ENCODE data around the gene QRFP. TPM values are rescaled to one million over a fixed set of nuclear protein-coding genes. Genes with fewer than 3 reads are reported as not detected.

Gene QRFP
- total and polyA plus RNA-seq, 2 donors (not counting 1 experiment from before 2014, with no cell fraction given): not detected

DNA sequence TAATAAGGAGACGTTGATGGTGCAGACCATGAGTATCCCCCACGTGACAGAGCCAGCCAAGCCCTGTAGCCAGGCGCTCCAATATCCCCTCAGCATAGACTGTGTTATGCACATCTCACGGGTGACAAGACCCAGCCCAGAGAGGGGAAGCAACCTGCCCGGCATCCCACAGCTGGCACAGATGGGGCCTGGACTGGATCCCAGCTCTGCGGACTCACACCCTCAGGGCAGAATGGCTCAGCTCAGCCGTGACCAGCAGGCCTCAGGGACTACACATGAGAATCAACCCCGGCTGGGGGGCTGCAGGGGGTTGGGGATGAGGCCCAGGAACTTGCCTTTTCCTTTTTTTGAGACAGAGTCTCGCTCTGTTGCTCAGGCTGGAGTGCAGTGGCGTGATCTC, 30.7 kb upstream of the QRFP start:
- Histone ChIP-seq H3K27me3 (ENCODE audit: control insufficient read depth, insufficient read depth, low read length) (no peaks in the 10 kb centered on the region), H3K9ac (ENCODE audit: insufficient read depth, low read length) (no peak overlapping the region), H3K36me3 (ENCODE audit: control insufficient read depth, insufficient read depth, low read length) (peaks cover 3% of the 10 kb centered on the region), H3K4me1 (ENCODE audit: control insufficient read depth, extremely low read depth, insufficient read depth, low read length) (peaks cover 23% of the 10 kb centered on the region), H3K4me3 (replicated peaks in 1 of 4; ENCODE audit: control extremely low read depth in 1 of 4, insufficient read depth in 1 of 4, low read depth in 3 of 4, low read length in 4 of 4) (no peak overlapping the region), H3K9me3 (ENCODE audit: control insufficient read depth, insufficient read depth, low read depth, low read length) (no peaks in the 10 kb centered on the region), H3K79me2 (ENCODE audit: control insufficient read depth, insufficient read depth, low read length) (no peaks in the 10 kb centered on the region), H2AFZ (ENCODE audit: low read length) (no peak overlapping the region), H4K20me1 (ENCODE audit: control insufficient read depth, extremely low read depth, insufficient read depth, low read length) (no peaks in the 10 kb centered on the region), H3K4me2 (ENCODE audit: extremely low read depth, insufficient read depth, low read length) (no peak overlapping the region), H3K27ac (ENCODE audit: insufficient read depth, low read length) (no peak overlapping the region)
- DNase-seq (ENCODE audit: low read depth in 2 of 2): peak in 1 of 2 donors; percentile 23
- TF ChIP-seq CTCF (conservative IDR thresholded peaks at IDR 0.05 in 1 of 2, IDR thresholded peaks at IDR 0.05 in 1 of 2; ENCODE audit: low read depth in 1 of 2, low read length in 2 of 2): no peak
- TF ChIP-seq EZH2 (IDR thresholded peaks at IDR 0.05; ENCODE audit: low read length, missing control alignments): no peak

DNA sequence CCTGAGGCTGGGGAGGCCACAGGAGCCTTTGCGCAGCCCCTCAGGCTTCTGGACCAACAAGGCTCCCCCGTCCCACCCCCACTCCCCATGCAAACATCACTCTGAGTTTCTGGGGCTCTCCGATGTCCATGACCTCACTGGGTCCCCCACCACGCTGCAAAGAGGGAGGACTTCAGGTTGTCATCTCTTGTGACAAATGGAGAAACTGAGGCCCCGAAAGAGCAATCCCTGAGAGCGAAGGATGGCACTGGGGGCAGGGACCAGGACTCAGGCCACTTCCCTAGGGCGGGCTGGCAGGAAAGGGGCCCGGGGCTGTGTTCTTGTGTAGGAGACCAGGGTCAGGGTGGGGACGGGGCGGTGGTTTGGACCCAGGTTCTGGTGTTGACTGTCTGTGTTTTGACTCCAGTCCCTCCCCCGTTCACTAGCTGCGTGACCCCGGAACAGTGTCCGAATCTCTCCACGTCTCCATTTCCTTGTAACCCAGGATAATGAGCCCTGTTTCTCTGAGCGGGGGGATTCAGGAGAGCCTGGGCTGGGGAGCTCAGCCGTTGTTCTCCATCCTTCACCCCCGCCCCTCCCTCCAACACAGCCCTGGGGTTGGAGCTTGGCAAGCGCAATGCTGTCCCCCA, 28.6 kb upstream of the QRFP start:
- Histone ChIP-seq H3K79me2 (ENCODE audit: control insufficient read depth, insufficient read depth, low read length) (no peaks in the 10 kb centered on the region), H3K4me1 (ENCODE audit: control insufficient read depth, extremely low read depth, insufficient read depth, low read length) (peaks cover 12% of the 10 kb centered on the region), H3K9me3 (ENCODE audit: control insufficient read depth, insufficient read depth, low read depth, low read length) (no peaks in the 10 kb centered on the region), H3K36me3 (ENCODE audit: control insufficient read depth, insufficient read depth, low read length) (peaks cover 3% of the 10 kb centered on the region), H3K4me3 (replicated peaks in 1 of 4; ENCODE audit: control extremely low read depth in 1 of 4, insufficient read depth in 1 of 4, low read depth in 3 of 4, low read length in 4 of 4) (no peak overlapping the region), H3K9ac (ENCODE audit: insufficient read depth, low read length) (no peak overlapping the region), H2AFZ (ENCODE audit: low read length) (no peak overlapping the region), H3K27ac (ENCODE audit: insufficient read depth, low read length) (no peak overlapping the region), H3K4me2 (ENCODE audit: extremely low read depth, insufficient read depth, low read length) (no peak overlapping the region), H4K20me1 (ENCODE audit: control insufficient read depth, extremely low read depth, insufficient read depth, low read length) (no peaks in the 10 kb centered on the region), H3K27me3 (ENCODE audit: control insufficient read depth, insufficient read depth, low read length) (no peaks in the 10 kb centered on the region)
- no peak for TF ChIP-seq CTCF (conservative IDR thresholded peaks at IDR 0.05 in 1 of 2, IDR thresholded peaks at IDR 0.05 in 1 of 2; ENCODE audit: low read depth in 1 of 2, low read length in 2 of 2)
- TF ChIP-seq EZH2 (IDR thresholded peaks at IDR 0.05; ENCODE audit: low read length, missing control alignments): no peak
- no peak for DNase-seq (ENCODE audit: low read depth in 2 of 2)

GRCh38 chr9:130924448-130924788, 27.8 kb upstream of the QRFP start:
- Histone ChIP-seq H3K4me1 (ENCODE audit: control insufficient read depth, extremely low read depth, insufficient read depth, low read length) (peaks cover 12% of the 10 kb centered on the region), H3K4me3 (replicated peaks in 1 of 4; ENCODE audit: control extremely low read depth in 1 of 4, insufficient read depth in 1 of 4, low read depth in 3 of 4, low read length in 4 of 4) (no peak overlapping the region), H3K36me3 (ENCODE audit: control insufficient read depth, insufficient read depth, low read length) (peaks cover 3% of the 10 kb centered on the region), H2AFZ (ENCODE audit: low read length) (no peak overlapping the region), H4K20me1 (ENCODE audit: control insufficient read depth, extremely low read depth, insufficient read depth, low read length) (no peaks in the 10 kb centered on the region), H3K27ac (ENCODE audit: insufficient read depth, low read length) (no peak overlapping the region), H3K27me3 (ENCODE audit: control insufficient read depth, insufficient read depth, low read length) (no peaks in the 10 kb centered on the region), H3K9ac (ENCODE audit: insufficient read depth, low read length) (no peak overlapping the region), H3K79me2 (ENCODE audit: control insufficient read depth, insufficient read depth, low read length) (no peaks in the 10 kb centered on the region), H3K4me2 (ENCODE audit: extremely low read depth, insufficient read depth, low read length) (no peak overlapping the region), H3K9me3 (ENCODE audit: control insufficient read depth, insufficient read depth, low read depth, low read length) (no peaks in the 10 kb centered on the region)
- no peak for TF ChIP-seq CTCF (conservative IDR thresholded peaks at IDR 0.05 in 1 of 2, IDR thresholded peaks at IDR 0.05 in 1 of 2; ENCODE audit: low read depth in 1 of 2, low read length in 2 of 2)
- no peak for TF ChIP-seq EZH2 (IDR thresholded peaks at IDR 0.05; ENCODE audit: low read length, missing control alignments)
- no peak for DNase-seq (ENCODE audit: low read depth in 2 of 2)

Data from fibroblast of lung (primary cell).